Mesendoderm (in vitro differentiated cells): ENCODE results near the gene SYNGAP1.
A peak's percentile ranks its signal among the peaks of the same experiment; 100 is the strongest.

Experiments used
- DNase-seq: peaks from one replicate; pipeline ENCODE4 v3.0.0; 2013
- H2AK5ac ChIP-seq: 2 replicates; pipeline ENCODE4 v1.6.1; 2013; ENCODE audit warnings: low read length, inconsistent platforms
- H2BK120ac ChIP-seq: 2 replicates; pipeline ENCODE4 v1.6.1; 2013; ENCODE audit warnings: low read depth, mild to moderate bottlenecking, low read length, moderate library complexity, mixed read lengths
- H2BK15ac ChIP-seq: replicated peaks from 2 replicates; pipeline ENCODE4 v1.6.1; 2013; ENCODE audit warnings: low read depth, mild to moderate bottlenecking, moderate library complexity
- H2BK5ac ChIP-seq: 2 replicates; pipeline ENCODE4 v1.6.1; 2013; ENCODE audit warnings: low read length, inconsistent platforms
- H3K18ac ChIP-seq: 2 replicates; pipeline ENCODE4 v1.6.1; 2013; ENCODE audit warnings: mild to moderate bottlenecking, low read length, mixed read lengths
- H3K23ac ChIP-seq: one replicate; pipeline ENCODE4 v1.6.1; 2013; ENCODE audit warnings: low read length
- H3K27ac ChIP-seq: 2 replicates; pipeline ENCODE4 v1.5.1; 2013; ENCODE audit warnings: low read depth, mild to moderate bottlenecking, inconsistent platforms, low read length, moderate library complexity
- H3K27me3 ChIP-seq: 2 replicates; pipeline ENCODE4 v1.6.1; 2013; ENCODE audit warnings: low read length, control low read depth, mild to moderate bottlenecking, inconsistent platforms; ENCODE audit not compliant: insufficient read depth, poor library complexity
- H3K36me3 ChIP-seq: 2 replicates; pipeline ENCODE4 v1.6.1; 2013; ENCODE audit warnings: low read length, inconsistent platforms; ENCODE audit not compliant: control insufficient read depth, insufficient read depth
- H3K4ac ChIP-seq: one replicate; pipeline ENCODE4 v1.6.1; 2013; ENCODE audit warnings: low read depth, mild to moderate bottlenecking, low read length, moderate library complexity
- H3K4me1 ChIP-seq: 2 replicates; pipeline ENCODE4 v1.6.1; 2013; ENCODE audit warnings: low read depth, low read length, inconsistent platforms; ENCODE audit not compliant: control insufficient read depth
- H3K4me2 ChIP-seq: 2 replicates; pipeline ENCODE4 v1.6.1; 2013; ENCODE audit warnings: low read length
- H3K4me3 ChIP-seq: 2 replicates; pipeline ENCODE4 v1.5.1; 2013; ENCODE audit warnings: mild to moderate bottlenecking, low read length
- H3K56ac ChIP-seq: one replicate; pipeline ENCODE4 v1.6.1; 2013; ENCODE audit warnings: low read length
- H3K79me1 ChIP-seq: 2 replicates; pipeline ENCODE4 v1.6.1; 2013; ENCODE audit warnings: low read length, inconsistent platforms
- H3K79me2 ChIP-seq: 2 replicates; pipeline ENCODE4 v1.6.1; 2013; ENCODE audit warnings: mild to moderate bottlenecking, low read length; ENCODE audit not compliant: control insufficient read depth, insufficient read depth
- H3K9ac ChIP-seq: 2 replicates; pipeline ENCODE4 v1.6.1; 2013; ENCODE audit warnings: low read length, inconsistent platforms
- H4K5ac ChIP-seq: one replicate; pipeline ENCODE4 v1.6.1; 2013; ENCODE audit warnings: low read length
- H4K8ac ChIP-seq: one replicate; pipeline ENCODE4 v1.6.1; 2013; ENCODE audit warnings: low read depth, mild to moderate bottlenecking, control low read depth, low read length, moderate library complexity
- WGBS: extraction: QIAGEN DNeasy Blood & Tissue Kit; methylation state at CpG from one replicate; pipeline ENCODE4 v1.1.7; 2013; ENCODE audit warnings: low lambda C conversion rate, missing lambda C conversion rate; ENCODE audit not compliant: insufficient coverage; ENCODE audit errors: extremely low coverage; 5-methylcytosine and 5-hydroxymethylcytosine counted together

The SYNGAP1 gene

DNA sequence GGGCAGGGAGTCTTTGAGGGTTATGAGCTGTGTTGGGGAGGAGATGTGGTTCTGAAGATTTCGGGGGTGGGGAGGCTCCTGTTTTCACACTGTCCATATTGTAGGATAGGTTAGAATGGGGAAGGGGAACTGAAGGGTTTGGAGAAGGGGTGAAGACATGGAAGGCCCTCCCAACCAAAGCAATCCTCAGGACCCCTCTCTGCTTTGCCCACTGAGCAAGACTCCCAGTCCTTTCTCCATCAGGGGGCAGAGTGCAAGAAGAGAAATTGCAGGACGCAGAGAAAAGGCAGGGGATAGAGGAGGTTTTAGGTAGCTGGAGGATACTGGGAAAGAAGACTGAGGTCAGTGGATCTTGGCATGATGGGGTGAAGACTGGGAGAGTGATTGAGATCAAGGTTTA lies 3.9 kb downstream of the SYNGAP1 start:
- no peak overlapping the region for H3K4me3 ChIP-seq
- peaks cover 20% of the 10 kb centered on the region for H3K4me1 ChIP-seq
- H3K23ac ChIP-seq: no peak overlapping the region
- H2BK120ac ChIP-seq: no peak overlapping the region
- no peak overlapping the region for H4K8ac ChIP-seq
- peaks cover 19% of the 10 kb centered on the region for H3K79me2 ChIP-seq
- H3K27ac ChIP-seq: no peak overlapping the region
- no CpG with 5 or more reads among the region's 2 CpGs for whole genome bisulfite sequencing
- no peak overlapping the region for H3K9ac ChIP-seq
- H3K36me3 ChIP-seq: no peaks in the 10 kb centered on the region
- H2BK5ac ChIP-seq: no peak overlapping the region
- no peak overlapping the region for H4K5ac ChIP-seq
- no peak overlapping the region for H3K4ac ChIP-seq
- DNase-seq: no peak
- H3K4me2 ChIP-seq: no peak overlapping the region
- H3K18ac ChIP-seq: no peak overlapping the region
- H2BK15ac ChIP-seq: no peak overlapping the region
- no peak overlapping the region for H3K56ac ChIP-seq
- H3K27me3 ChIP-seq: no peaks in the 10 kb centered on the region
- H3K79me1 ChIP-seq: peaks cover 27% of the 10 kb centered on the region
- no peak overlapping the region for H2AK5ac ChIP-seq

DNA sequence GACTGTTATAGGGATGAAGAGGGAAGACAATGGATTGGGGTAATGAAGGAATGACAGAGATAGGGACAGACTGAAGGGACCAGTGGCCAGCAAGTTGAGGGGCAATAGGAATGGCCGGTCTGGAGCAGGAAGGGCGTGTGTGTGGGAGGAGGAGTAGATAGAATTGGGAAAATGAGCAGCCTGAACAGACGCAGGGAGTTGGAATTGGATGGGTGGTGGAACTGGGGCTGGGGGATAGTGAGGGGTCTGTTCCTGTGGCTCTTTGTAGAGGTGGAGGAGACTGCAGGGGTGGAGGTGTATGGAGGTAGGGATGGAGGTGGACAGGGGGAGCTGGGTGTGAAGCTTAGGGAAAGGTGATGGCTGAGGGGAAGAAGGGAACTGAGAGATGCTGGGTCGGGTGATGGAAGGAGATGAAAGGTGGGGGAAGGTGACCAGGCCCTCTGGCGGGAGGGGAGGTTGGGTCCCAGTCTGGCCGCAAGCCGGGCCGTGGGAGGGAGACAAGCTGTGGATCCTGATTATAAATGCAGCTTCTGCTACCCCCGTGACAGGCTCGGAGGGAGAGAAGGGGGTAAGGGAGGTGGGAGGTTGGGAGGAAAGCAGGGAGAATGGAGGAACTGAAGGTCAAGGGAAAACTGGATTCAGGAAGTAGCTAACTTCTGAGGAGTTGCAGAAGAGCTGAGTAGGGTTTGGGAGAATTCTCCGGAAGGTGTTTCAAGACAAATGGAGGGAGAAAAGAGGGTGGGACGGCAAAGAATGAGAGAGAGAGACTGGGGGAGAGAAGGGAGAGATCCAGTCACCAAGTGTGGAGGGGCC lies 5.2 kb downstream of the SYNGAP1 start:
- H3K18ac ChIP-seq: peak overlapping the region; percentile 57
- H2BK120ac ChIP-seq: no peak overlapping the region
- H2BK5ac ChIP-seq: peak overlapping the region; percentile 77
- peak overlapping the region; percentile 71 for H3K23ac ChIP-seq
- peak overlapping the region; percentile 99 for H3K4me2 ChIP-seq
- H3K9ac ChIP-seq: peak overlapping the region; percentile 94
- no peak for DNase-seq
- H3K79me1 ChIP-seq: peaks cover 31% of the 10 kb centered on the region
- H3K36me3 ChIP-seq: no peaks in the 10 kb centered on the region
- H3K4me3 ChIP-seq: peak overlapping the region; percentile 62
- no peak overlapping the region for H4K8ac ChIP-seq
- H3K27me3 ChIP-seq: no peaks in the 10 kb centered on the region
- peaks cover 29% of the 10 kb centered on the region for H3K79me2 ChIP-seq
- peak overlapping the region; percentile 95 for H2AK5ac ChIP-seq
- peak overlapping the region; percentile 88 for H4K5ac ChIP-seq
- H3K4me1 ChIP-seq: peaks cover 18% of the 10 kb centered on the region
- no peak overlapping the region for H2BK15ac ChIP-seq
- WGBS: no CpG with 5 or more reads among the region's 12 CpGs
- peak overlapping the region; percentile 84 for H3K27ac ChIP-seq
- peak overlapping the region; percentile 56 for H3K4ac ChIP-seq
- peak overlapping the region; percentile 98 for H3K56ac ChIP-seq

DNA sequence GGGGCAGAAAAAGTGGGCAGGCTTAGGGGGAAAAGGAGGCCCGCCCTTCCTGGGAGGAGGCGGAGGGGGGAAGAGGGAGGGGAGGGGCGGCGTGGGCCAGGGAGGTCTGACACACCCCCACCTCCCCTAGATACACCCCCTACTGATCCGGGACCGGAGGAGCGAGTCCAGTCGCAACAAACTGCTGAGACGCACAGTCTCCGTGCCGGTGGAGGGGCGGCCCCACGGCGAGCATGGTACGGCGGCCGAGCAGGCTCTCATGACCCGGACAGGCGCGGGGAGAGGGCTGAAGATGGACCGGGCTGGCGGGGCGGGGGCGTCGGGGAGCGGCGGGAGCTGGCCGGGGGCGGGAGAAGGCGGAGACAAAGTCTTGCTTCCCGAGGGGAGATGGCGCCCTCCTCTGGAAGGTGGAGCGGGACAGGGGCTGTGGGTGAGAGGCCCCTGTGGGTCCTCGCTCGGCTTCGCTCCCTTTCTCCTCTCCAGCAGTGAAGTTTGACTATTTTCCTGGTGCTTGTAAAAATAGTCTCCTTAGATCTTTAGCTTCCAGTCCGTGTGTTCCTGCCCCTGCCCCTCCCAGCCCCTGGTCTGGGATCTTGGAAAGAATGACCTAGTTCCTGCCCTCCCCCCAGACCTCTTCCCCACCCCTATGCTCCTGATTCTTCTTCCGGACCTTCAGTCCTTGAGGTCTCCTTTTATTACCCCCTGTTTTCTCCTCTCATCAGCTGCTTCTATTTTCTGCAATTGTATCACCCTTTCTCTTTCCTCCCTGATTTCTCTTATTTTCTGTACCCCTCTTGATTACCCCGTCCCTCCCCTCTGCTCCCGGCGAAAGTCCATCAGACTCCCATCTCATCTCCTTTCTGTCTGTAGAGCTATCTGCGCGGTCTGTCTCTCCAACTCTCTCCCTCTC lies 6.1 kb downstream of the SYNGAP1 start:
- Histone ChIP-seq H3K4me3 (peak overlapping the region; percentile 57), H3K56ac (peak overlapping the region; percentile 98), H3K18ac (peak overlapping the region; percentile 70), H2BK5ac (no peak overlapping the region), H3K4ac (no peak overlapping the region), H3K23ac (no peak overlapping the region), H3K79me2 (peaks cover 35% of the 10 kb centered on the region), H4K8ac (no peak overlapping the region), H3K36me3 (no peaks in the 10 kb centered on the region), H4K5ac (no peak overlapping the region), H3K79me1 (peaks cover 37% of the 10 kb centered on the region), H2BK15ac (no peak overlapping the region), H3K4me1 (peaks cover 25% of the 10 kb centered on the region), H3K27ac (peak overlapping the region; percentile 89), H3K27me3 (no peaks in the 10 kb centered on the region), H2AK5ac (no peak overlapping the region), H3K9ac (peak overlapping the region; percentile 94), H2BK120ac (no peak overlapping the region), H3K4me2 (peak overlapping the region; percentile 99)
- peak; percentile 92 for DNase-seq
- no CpG with 5 or more reads among the region's 43 CpGs for WGBS

GRCh38 chr6:33426590-33427511 lies 7.0 kb downstream of the SYNGAP1 start:
- Histone ChIP-seq H2BK15ac (no peak overlapping the region), H3K4me3 (peak overlapping the region; percentile 53), H2AK5ac (no peak overlapping the region), H4K8ac (no peak overlapping the region), H2BK120ac (no peak overlapping the region), H3K4ac (no peak overlapping the region), H3K4me1 (peaks cover 30% of the 10 kb centered on the region), H3K27ac (no peak overlapping the region), H4K5ac (no peak overlapping the region), H3K56ac (peak overlapping the region; percentile 96), H3K36me3 (no peaks in the 10 kb centered on the region), H3K79me2 (peaks cover 35% of the 10 kb centered on the region), H3K27me3 (no peaks in the 10 kb centered on the region), H3K18ac (no peak overlapping the region), H3K4me2 (peak overlapping the region; percentile 78), H3K9ac (peak overlapping the region; percentile 69), H3K79me1 (peaks cover 32% of the 10 kb centered on the region), H2BK5ac (no peak overlapping the region), H3K23ac (no peak overlapping the region)
- WGBS: no CpG with 5 or more reads among the region's 12 CpGs
- peak; percentile 48 for DNase-seq

DNA sequence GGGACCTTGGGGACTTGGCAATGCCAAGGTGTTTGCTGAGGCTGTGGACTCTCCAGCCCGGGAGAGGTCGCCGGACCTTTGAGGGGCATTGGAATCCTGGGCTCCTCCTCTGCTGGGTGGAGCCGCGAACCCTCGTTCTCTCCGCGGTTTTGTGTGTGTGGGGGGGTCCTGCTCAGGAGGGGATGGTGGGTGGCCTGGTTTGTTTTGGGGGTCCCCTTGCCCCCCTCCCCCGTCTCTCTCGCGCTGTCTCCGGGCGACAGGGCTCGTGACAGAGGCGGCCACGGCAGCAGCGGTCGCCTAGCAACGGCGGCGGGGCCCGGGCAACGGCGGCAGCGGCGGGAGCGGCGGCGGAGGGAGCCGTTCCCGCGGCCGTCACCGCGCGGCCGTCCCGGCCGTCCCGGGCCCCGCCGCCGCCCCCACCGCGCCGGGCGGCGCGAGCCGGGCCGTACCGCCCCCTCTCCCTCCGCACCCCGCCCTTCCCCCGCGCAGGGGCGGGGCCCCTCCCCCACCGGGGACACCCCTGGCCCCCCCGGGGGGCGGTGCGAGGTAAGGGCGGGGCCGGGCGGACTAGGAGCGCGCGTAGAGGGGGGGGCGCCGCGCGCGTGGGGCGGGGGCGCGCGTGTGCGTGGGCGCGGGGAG lies 7.8 kb downstream of the SYNGAP1 start:
- Histone ChIP-seq H3K4me3 (peak overlapping the region; percentile 53), H3K36me3 (no peaks in the 10 kb centered on the region), H3K9ac (peak overlapping the region; percentile 69), H3K4me2 (peak overlapping the region; percentile 78), H3K27me3 (no peaks in the 10 kb centered on the region), H2BK15ac (no peak overlapping the region), H3K18ac (peak overlapping the region; percentile 34), H3K4ac (peak overlapping the region; percentile 67), H2BK5ac (no peak overlapping the region), H2BK120ac (no peak overlapping the region), H3K4me1 (peaks cover 36% of the 10 kb centered on the region), H2AK5ac (no peak overlapping the region), H3K23ac (peak overlapping the region; percentile 3), H3K56ac (peak overlapping the region; percentile 93), H3K27ac (no peak overlapping the region), H3K79me2 (peaks cover 36% of the 10 kb centered on the region), H4K5ac (no peak overlapping the region), H4K8ac (no peak overlapping the region), H3K79me1 (peaks cover 31% of the 10 kb centered on the region)
- no CpG with 5 or more reads among the region's 79 CpGs for WGBS
- peak; percentile 45 for DNase-seq
